ENCODE results near the gene EIF3A. TPM values are rescaled to one million over a fixed set of nuclear protein-coding genes. Genes with fewer than 3 reads are reported as not detected.
A peak's percentile ranks its signal among the peaks of the same experiment; 100 is the strongest.
"Not testable (repeated sequence)": the region's sequence is repeated elsewhere in the genome, so short reads cannot be mapped to it uniquely, and the experiment has no call there.

EIF3A gene
- 66.4 TPM for total RNA-seq

GRCh38 chr10:119080521-119081259, at the start of gene EIF3A:
EIF3A (minus strand) TSS chr10:119080817; CDS start chr10:119080676, 141 bp downstream.
- FAIRE-seq (no peak), DNase-seq (ENCODE audit: low spot score in 2 of 2) (peak; percentile 94 to 95)

GRCh38 chr10:119129721-119130120, 49.1 kb upstream of the EIF3A start:
- DNase-seq (ENCODE audit: low spot score in 2 of 2), result no peak
- no peak for FAIRE-seq

- DNase-seq (ENCODE audit: low spot score in 2 of 2), result no peak
- FAIRE-seq, result no peak
Measured at GRCh38 chr10:119125942-119126341, 45.3 kb upstream of the EIF3A start.

GRCh38 chr10:119120875-119121274, 40.3 kb upstream of the EIF3A start:
- no peak for FAIRE-seq

DNA sequence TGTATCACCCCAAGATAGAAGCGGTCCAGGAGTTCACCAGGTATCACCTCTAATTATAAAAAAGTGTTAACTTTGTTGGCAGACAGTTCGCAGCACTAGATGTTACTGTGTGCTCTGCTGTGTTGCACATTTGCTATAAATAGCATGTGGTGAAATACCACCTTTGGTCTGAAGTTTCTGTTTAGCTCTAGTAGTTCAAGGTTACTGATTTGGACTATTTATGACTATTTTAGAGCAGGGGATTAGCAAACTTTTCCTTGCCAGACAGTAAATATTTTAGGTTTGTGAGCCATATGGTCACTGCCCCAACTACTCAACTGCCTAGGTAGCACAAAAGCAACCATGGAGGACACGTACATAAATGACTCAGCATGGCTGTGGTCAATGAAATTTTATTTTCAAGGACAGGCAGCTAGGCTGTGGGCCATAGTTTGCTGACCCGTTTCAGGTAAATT, 39.8 kb upstream of the EIF3A start:
- no peak for DNase-seq (ENCODE audit: low spot score in 2 of 2)
- no peak for FAIRE-seq

More at GRCh38 chr10:119120875-119121274, 40.3 kb upstream of the EIF3A start:
- no peak for DNase-seq (ENCODE audit: low spot score in 2 of 2)

GRCh38 chr10:119119400-119119799, 38.8 kb upstream of the EIF3A start:
- DNase-seq (ENCODE audit: low spot score in 2 of 2) (no peak), FAIRE-seq (no peak)

DNA sequence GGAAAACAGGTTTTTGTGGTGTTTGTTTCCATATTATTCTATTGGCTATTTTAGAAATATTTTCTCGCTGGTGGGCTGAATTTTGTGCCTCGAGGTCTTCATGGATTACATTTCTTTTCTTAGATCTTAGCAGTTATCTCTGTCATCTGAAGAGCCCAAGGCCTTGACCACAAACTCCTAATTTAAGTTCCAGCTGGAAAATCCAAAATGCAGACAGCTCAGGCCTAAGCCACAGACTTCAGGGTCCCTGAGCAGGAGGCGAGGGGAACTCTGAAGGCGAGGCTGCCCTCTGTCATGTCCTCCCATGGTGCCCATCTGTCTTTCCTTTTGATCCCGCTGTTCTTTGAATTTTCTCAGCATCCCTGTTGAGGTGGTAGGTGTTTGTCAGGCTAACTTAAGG, 37.6 kb upstream of the EIF3A start:
- DNase-seq (ENCODE audit: low spot score in 2 of 2) (no peak), FAIRE-seq (no peak)

DNA sequence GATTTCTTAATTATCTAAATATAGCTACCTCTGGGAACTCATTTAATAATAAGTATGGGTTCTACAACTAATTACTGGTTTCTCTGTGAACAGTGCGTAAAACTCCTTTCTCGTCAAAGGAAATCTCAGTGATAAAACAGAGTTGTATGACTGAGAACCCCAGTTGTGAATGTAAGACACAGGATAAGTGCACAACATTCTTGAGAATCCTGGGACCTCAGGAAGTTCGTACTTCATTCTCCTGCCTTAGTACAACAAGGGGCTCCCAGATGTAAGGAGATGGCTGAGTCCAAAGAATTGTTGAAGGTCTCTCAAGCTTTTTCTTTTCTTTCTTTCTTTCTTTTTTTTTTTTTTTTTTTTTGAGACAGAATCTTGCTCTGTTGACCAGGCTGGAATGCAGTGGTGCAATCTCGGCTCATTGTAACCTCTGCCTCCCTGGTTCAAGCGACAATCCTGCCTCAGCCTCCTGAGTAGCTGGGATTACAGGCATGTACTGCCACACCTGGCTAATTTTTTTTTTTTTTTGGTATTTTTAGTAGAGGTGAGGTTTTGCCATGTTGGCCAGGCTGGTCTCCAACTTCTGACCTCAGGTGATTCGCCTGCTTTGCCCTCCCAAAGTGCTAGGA, 35.8 kb upstream of the EIF3A start:
- no peak for FAIRE-seq
- no peak for DNase-seq (ENCODE audit: low spot score in 2 of 2)

GRCh38 chr10:119115926-119116325, 35.3 kb upstream of the EIF3A start:
- no peak for FAIRE-seq
- no peak for DNase-seq (ENCODE audit: low spot score in 2 of 2)

DNA sequence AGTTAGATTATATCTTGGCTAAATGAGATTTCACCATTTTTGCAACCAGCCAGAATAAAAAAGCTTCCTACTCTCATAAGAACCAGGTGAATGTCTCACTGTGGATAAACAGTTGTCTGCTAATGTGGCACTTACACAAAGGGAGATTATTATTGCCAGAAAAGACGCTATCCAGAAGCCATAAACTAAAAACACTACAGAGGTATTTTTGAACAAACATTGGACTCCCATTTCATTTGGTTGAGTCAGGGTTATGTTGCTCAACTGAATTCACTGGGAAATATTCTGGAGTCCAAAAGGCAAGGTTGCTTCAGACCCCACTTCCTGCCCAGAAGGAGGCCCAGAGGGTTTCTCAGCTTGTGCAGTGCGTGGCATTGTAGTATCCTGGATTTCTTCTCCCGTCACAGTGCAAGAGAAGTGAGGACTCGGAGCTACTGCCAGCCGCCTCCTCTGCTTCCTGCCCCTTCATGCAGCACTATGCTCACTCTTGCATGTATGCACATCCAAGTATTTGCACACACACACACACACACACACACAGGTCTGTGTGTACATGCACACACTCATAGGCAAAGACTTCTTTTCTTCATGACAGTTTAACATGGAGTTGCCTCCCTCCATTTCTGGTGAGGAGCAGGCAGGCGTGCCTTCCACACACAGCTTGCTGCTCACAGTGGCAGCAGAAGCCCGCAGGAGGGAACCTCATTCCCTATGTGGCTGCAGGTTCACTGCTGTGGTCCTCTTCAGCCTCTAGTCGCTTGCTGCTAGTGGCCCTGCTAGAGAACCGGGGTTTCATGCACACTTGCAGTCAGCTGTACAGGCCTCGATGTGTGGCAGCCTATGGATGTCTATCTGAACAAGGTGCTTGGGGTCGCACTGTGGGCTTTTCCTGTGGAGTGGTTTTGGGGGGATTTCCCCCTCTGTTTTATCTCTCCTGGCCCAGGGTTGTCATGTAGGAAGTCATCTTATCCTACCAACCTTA, 33.4 kb upstream of the EIF3A start:
- DNase-seq (ENCODE audit: low spot score in 2 of 2) (no peak), FAIRE-seq (no peak)

DNA sequence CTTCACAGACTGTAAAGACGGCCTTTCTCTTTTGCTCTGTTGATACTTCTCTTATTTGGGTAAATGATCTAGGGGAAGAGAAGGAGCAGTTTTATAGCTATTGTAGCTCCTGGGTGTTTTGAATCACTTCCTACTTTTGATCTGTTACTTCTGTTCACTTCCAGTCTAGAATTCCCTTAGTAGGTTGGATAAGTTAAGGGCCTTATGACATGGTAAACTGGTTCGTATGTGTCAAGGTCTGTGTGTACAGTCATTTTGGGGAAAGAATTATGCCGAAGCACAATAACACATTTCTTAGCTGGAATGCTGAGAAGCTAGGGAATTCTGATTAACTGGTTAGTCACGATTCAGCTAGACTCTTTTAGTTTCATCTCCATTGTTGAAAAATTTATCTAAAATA, 31.4 kb upstream of the EIF3A start:
- DNase-seq (ENCODE audit: low spot score in 2 of 2) (no peak), FAIRE-seq (no peak)

DNA sequence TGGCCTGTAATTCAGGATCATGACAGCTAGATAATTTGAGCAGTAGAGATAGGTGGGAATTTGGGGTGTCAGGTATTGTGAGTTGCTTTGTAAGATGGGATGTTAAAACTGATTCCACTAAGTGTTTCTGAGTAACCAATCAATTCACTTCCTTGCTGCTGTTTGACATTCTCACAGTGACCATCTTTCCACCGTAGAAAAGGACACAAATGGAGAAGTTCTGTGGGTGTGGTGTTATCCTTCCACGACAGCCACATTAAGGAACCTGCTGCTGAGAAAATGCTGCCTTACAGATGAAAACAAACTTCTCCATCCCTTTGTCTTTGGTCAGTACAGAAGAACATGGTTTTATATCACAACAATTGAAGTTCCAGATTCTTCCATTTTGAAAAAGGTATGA, 27.2 kb upstream of the EIF3A start:
- DNase-seq (ENCODE audit: low spot score in 2 of 2); FAIRE-seq: not testable (repeated sequence)

DNA sequence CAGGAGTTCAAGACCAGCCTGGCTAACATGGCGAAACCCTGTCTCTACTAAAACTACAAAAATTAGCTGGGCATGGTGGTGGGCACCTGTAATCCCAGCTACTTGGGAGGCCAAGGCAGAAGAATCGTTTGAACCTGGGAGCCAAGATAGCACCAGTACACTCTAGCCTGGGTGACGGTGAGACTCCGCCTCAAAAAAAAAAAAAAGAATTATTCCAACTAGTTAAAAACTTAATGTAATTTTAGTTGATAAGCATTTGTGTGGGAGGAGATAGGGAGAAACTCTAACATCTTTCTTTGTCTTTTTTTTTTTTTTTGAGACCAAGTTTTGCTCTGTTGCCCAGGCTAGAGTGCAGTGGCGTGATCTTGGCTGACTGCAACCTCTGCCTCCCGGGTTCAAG, 26.5 kb upstream of the EIF3A start:
- not testable (repeated sequence) for DNase-seq (ENCODE audit: low spot score in 2 of 2); FAIRE-seq

DNA sequence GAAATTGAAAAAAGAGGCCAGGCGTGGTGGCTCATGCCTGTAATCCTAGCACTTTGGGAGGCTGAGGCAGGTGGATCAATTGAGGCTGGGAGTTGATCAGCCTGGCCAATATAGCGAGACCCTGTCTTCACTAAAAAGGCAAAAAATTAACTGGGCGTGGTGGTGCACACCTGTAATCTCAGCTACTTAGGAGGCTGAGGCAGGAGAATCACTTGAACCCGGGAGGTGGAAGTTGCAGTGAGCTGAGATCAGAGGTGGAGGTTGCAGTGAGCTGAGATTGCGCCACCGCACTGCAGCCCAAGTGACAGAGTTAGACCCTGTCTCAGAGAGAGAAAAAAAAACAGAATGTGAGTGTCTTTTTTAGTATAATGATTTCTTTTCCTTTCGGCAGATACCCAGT, 25.3 kb upstream of the EIF3A start:
- FAIRE-seq; DNase-seq (ENCODE audit: low spot score in 2 of 2): not testable (repeated sequence)

DNA sequence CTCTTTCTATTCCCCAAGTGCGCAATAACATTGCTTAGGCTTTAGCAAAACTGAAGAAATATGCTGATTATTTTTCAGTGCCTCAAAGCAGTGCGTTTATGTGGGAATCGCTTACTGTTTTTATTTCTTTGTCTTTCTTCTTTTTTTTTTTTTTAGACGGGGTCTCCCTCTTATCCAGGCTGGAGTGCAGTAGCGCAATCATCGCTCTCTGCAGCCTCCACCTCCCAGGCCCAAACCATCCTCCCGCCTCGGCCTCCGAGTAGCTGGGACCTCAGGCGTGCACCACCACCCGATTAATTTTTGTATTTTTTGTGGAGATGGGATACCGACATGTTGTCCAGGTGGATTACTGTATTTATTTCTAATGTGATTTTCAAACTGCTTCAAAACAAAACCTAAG, 24.5 kb upstream of the EIF3A start:
- FAIRE-seq, result no peak
- no peak for DNase-seq (ENCODE audit: low spot score in 2 of 2)

DNA sequence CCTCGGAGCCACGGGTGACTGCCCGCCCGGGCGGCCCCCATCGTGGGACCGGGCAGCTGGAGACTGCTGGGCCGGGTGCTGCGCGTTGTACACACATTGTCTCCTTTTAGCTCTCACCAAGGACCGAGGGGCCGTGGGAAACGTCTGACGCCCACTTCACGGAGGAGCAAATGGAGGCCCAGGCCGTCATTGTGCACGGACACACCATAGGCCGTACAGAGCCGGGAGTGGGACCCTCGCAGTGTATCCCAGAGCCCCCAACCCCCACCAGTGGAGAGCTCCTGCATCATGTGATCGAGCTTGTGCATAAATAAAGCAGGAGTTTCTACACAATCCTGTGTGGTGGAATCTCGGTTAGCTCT, 24.0 kb upstream of the EIF3A start:
- DNase-seq (ENCODE audit: low spot score in 2 of 2), result peak in 1 of 2 donors; percentile 24
- FAIRE-seq, result no peak

- FAIRE-seq, result no peak
Measured at GRCh38 chr10:119103903-119104653, 23.5 kb upstream of the EIF3A start, which contains the start of gene DENND10. DENND10 (plus strand) TSS chr10:119104113; CDS start chr10:119104143, 30 bp downstream.

DNA sequence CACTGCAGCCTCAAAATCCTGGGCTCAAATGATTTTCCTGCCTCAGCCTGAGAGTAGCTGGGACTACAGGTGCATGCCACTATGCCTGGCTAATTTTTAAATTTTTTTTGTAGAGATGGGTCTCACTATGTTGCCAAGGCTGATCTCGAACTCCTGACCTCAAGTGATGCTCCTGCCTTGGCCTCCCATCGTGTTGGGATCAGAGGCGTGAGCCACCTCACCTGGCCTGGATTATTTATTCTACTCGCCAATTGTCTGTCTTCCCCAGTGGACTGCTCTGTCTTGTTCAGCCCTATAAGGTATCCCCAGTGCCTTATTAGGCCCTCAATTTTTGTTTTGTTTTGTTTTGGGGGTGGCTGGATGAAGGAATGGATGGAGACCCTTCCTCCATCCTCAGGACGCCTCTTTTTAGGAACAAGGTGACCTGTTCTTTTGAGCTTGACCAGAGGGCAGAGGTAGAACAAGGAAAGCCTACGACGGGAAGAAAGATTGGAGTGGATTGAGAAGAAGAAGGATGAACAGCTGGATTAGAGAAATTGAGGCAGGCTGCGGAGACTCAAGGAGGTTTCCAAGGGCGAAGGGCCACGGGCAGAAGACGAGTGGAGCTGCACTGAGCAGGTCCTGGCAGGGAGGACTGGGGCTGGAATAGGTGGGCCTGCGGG, 22.8 kb upstream of the EIF3A start:
- no peak for FAIRE-seq
- no peak for DNase-seq (ENCODE audit: low spot score in 2 of 2)

More at GRCh38 chr10:119103903-119104653, 23.5 kb upstream of the EIF3A start, which contains the start of gene DENND10:
- DNase-seq (ENCODE audit: low spot score in 2 of 2), result peak; percentile 91 to 96

DNA sequence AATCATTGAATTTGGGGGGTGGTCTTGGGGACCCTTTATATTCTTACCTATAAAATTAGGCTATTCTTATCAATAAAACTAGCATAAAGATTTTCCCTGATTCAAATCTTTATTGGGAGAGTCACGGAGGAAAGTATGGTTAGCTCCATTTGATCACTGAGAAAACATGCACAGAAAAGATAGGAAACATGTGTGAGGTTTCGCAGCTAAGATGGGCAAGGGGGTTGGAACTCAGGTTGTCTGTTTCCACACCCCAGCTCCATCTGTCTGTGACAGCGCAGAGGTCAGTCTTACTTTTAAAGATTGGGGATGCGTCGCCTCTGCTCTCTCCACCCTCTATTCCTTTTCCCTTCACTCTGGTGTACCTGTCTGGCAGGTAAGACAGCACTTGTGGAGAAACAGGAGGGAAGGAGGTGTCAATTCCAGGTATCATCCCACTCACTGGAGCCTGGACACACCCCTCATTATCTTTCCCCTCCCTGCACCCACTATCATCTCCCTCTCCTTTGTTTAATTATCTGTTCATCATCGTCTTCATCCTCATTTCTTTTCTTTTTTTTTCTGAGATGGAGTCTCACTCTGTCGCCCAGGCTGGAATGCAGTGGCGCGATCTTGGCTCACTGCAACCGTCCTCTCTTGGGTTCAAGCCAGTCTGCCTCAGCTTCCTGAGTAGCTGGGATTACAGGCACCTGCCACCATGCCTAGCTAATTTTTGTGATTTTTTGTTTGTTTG, 20.9 kb upstream of the EIF3A start:
- no peak for FAIRE-seq
- no peak for DNase-seq (ENCODE audit: low spot score in 2 of 2)
